ENCODE data around the gene KTN1. TPM values are rescaled to one million over a fixed set of nuclear protein-coding genes. Genes with fewer than 3 reads are reported as not detected.

The KTN1 gene
- total RNA-seq, 2 donors from 2014 or later: 173 to 176 TPM

DNA sequence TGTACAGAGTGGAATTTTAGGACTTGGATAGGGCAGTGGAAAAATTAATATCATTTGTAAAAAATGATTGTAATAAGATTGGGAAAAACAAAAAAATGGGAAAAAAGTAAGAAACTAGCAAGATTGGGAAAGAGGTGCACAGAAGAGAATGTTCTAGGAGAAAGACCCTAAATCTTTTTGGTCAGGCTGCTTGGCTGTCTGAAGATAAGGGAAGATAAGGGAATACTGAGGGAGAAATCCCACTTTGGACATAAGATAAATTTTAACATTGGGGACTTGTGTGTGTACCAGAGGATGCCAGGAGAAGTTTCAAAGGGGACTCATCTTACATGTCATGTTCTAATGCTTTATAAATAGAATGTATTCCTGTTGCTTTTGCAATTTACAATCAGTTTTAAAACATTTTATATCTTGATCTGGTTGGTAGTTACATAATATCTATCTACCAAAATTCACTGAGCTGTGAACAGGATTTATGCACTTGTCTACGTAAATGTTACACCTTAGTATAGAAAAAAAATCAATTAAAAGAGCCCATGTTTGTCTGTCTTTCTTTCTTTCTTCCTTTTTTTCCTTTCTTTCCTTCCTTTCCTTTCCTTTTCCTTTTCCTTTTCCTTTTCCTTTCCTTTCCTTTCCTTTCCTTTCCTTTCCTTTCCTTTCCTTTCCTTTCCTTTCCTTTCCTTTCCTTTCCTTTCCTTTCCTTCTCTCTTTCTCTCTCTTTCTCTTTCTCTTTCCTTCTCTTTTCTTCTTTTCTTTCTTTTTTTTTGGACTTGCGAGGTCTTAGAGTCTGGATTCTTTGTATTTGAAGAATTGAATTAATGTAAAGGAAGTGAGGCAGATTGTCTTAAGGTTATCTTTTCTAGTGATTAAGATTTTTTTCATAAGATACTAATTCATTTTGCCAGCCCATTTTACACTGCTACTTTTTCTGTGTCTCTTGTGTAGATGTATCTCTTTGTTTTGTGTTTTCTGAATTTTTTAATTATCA lies 66.1 kb downstream of the KTN1 start:
- ATAC-seq (no peak), DNase-seq (no peak)
- intact Hi-C loops (cut with DNase I): no loop called here

DNA sequence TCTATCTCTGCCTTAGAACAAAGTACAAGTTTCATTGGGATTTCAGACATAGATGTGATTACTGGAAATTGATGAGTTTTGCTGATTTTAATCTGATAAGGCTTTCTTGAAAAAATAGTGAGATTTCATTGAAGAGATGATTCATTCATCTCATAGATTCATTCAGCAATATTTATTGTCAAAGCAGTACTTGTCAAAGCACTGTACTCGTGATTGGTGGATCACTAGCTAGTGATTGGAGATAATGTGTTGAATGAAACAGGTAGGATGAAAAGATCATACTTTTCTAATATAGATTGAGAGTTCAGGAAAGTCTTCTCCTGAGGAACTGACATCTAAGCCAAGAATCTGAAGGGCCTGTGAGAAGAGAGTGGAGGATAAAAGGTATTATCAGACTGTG lies 71.0 kb downstream of the KTN1 start:
- ATAC-seq (no peak), DNase-seq (no peak)
- intact Hi-C loops (cut with DNase I): no loop called here

DNA sequence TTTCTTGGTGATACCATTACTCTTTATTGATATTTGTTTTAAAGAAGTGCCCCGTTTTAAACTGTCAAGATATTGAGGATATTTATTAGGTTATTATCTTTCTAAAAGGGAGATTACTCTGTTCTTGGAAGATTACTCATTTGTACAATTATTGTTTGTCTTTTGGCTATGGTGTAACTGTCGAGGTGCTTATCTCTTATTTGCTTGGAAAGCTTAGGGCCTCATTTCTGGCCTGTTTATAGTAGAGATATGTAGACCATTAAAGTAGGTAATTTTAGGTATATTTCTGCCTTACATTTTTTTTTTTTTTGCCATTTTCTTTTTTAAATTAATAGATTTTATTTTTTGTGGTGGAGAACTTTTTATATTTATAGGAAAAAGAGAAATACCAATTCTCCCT lies 74.2 kb downstream of the KTN1 start:
- ATAC-seq (peak in 1 of 2 donors; percentile 60), DNase-seq (no peak)
- intact Hi-C loops (cut with DNase I): no loop called here

DNA sequence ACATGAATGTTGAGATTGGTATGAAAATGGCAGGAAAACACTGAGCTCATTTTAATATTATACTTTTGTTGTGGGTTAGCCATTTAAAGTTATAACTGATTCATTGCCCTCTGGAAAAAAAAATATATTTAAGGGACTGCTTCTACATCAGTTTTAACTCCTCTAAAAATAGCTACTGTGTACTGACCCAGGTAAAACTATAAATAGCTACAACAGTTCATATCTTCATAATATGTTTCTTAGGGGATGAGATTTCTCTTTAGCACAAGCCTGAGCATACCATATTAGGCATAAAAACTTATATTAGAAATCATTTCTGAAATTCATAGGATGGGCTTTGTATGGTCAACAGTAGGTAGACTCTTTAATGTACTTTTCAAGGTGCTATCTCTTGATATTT lies 81.0 kb downstream of the KTN1 start:
- DNase-seq (no peak), ATAC-seq (no peak)
- intact Hi-C loops (cut with DNase I): no loop called here

DNA sequence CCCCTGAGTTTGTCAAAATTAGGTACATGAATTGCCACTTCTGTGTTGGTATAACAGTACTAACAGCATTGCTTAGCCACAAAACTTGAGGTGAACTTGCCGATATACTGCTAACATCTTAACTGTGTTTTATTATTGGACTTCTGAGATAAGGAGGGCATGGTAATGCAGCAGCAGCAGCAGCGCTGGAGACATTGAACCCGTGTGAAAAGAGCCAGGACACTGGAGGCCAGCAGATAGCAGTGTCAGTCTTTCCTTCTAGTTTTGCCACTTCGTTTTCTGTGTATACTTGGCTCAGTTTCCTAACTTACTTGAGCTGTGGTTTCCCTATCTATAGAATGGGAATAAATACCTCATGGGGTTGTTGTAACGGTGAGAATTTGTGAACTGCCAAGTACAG lies 82.7 kb downstream of the KTN1 start:
- peak in 1 of 2 donors; percentile 33 for ATAC-seq
- intact Hi-C loops (cut with DNase I): no loop called here
- no peak for DNase-seq

DNA sequence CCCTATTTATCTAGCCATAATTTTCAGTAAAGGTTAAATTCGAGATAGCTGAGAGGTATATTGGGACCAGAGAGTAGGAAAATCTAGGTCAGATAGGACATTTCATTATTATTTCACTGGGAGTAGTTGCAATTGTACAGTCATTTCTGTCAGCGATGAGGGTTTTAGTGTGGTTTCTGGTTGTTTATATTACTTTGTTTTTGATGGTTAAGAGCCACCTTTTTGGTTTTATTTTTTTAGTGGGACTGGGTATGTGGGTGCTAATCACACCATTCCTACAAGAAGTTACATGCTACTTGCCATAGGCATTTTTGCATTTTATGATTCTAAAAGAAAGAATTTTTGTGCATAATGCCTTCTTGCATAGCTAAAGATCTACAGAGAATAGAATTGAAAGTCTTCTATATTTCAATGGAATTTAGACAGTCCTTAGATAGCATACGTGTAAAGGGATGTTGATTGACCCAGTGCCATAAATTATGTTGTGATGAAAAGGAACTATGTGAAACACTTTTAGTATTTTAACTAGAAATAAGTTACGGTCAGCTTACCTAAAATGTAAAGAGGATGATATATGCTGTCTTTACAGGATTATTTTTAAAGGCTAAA lies 85.2 kb downstream of the KTN1 start:
- ATAC-seq (no peak), DNase-seq (no peak)
- intact Hi-C loops (cut with DNase I): no loop called here

DNA sequence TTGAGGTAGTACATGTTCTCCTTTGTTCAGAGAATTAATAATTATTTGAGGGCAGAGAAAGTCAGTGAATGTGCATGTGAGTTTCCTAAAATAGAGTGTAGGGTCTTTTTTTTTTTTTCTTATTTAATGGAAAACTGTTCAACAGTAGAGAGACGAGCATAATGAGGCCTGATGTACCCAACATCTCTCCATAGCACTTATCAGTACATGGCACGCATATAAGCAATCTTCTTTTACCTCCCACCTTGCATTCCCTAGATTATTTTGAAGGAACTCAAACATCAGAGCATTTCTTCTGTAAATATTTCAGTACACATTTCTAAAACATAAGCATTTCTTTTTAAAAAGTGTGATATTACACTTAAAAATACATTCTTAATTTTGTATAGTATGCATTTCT lies 87.8 kb downstream of the KTN1 start:
- no peak for DNase-seq
- intact Hi-C loops (cut with DNase I): no loop called here

DNA sequence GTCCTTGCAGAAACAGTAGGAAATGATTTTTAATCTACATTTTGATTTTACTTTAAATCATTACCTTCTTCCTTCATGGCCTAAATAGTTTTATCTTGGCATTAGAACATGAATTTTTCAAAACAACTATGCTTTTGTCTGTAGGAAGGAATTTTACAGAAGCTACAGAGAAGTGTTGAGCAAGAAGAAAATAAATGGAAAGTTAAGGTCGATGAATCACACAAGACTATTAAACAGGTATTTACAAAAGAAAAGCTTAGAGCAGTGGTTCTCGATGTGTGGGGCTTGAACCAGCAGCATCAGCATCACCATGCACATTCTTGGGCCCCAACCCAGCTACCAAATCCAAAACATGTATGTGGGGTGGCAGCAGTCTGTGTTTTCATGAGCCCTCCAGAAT lies 91.6 kb downstream of the KTN1 start:
- intact Hi-C loops (cut with DNase I): no loop called here
- no peak for DNase-seq
- no peak for ATAC-seq

More for the DNA sequence above, 87.8 kb downstream of the KTN1 start:
- no peak for ATAC-seq

DNA sequence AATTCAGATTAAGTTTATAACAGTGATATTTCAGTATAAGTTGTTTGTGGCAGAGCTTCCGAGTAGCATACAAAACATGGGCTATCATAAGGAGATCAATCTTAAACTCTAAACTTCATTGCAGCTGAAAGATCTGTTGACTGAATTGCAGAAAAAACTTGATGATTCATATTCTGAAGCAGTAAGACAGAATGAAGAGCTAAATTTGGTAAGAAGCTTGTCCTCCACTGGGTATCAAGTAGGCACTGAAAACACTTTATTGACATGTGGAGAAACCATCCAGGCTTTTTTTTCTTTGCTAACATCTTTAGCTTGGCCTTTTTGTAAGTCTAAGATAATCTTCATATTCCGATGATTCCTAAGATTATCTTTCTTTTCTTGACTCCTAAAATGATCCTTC lies 93.0 kb downstream of the KTN1 start:
- no peak for DNase-seq
- intact Hi-C loops (cut with DNase I): no loop called here
- ATAC-seq: no peak

DNA sequence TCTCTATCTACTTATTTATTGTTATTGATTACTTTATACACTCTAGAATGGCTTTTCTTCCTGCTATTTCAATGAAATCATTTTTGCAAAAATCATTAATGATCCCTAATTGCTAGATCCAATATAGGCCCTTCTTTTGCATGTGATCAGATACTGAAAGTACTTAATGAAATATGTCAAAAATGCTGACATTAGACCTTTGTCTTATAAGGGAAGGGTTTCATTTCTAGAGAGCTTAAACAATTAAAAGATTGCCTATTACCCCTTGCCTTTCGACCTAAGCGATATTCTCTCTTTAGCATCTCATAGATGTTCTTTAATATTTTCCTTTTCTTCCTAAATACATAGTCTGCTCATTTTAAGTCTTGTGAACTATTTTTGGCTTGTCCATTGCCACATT lies 101.1 kb downstream of the KTN1 start:
- no peak for ATAC-seq
- intact Hi-C loops (cut with DNase I): no loop called here

DNA sequence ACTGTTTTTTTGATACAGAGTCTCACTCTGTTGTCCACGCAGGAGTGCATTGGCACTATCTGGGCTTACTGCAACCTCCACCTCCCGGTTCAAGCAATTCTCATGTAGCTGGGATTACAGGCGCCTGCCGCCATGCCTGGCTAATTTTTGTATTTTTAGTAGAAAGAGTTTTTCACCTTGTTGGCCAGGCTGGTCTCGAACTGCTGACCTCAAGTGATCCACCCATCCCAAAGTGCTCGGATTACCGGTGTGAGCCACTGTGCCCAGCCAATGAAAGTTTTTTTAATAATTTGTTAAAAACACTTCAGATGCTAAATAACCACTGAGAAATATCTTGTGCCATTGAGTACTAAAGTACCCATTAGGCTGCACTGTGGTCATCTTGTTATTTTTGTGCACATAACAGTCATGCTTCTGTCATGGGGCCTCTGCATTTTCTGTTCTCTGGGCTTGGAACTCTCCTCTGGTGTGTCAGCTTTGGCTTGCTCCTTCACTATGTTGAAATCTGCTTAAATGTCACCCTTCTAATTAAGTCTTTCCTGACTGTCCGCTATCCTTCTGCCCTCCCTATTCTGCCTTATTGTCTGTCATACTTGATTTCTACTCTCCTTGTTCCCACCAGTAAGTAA lies 105.1 kb downstream of the KTN1 start:
- ATAC-seq (peak; percentile 44 to 66), DNase-seq (no peak)
- intact Hi-C loops (cut with DNase I): no loop called here

More for the DNA sequence above, 101.1 kb downstream of the KTN1 start:
- DNase-seq: no peak

DNA sequence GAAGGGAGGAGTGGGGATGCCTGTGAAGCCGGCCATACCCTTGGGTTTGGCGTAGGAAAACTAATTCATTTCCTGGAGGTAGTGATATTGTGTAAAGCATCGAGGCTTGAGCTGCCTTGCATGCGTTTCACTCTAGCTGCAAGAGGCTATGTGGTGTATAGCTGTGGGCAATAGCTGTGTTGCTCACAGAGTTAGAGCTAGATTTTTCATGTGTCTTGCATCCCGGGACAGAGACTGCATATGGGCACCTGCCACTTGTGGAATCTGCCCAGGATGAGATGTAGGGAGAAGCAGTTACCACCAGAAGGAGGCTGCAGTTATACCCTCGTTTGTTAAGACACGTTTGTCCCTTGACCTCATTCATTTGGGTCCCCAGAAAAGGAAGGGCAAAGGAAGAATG lies 106.7 kb downstream of the KTN1 start:
- ATAC-seq (no peak), DNase-seq (no peak)
- intact Hi-C loops (cut with DNase I): no loop called here

DNA sequence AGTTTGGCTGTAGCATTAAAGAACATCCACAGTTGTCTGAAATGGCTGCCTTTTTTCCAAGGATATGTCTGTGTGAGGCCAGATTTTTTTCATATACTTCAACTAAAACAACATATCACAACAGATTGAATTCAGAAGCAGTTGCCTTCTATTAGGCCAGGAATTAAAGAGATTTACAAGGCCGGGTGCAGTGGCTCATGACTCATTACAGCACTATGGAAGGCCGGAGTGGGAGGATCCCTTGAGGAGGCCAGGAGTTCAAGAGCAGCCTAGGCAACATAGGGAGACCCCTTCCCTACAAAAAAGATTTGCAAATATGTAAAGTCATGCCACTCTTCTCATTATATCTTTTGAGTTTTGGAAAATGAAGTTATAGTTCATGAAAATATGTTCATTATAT lies 108.6 kb downstream of the KTN1 start:
- ATAC-seq (no peak), DNase-seq (no peak)
- intact Hi-C loops (cut with DNase I): no loop called here

DNA sequence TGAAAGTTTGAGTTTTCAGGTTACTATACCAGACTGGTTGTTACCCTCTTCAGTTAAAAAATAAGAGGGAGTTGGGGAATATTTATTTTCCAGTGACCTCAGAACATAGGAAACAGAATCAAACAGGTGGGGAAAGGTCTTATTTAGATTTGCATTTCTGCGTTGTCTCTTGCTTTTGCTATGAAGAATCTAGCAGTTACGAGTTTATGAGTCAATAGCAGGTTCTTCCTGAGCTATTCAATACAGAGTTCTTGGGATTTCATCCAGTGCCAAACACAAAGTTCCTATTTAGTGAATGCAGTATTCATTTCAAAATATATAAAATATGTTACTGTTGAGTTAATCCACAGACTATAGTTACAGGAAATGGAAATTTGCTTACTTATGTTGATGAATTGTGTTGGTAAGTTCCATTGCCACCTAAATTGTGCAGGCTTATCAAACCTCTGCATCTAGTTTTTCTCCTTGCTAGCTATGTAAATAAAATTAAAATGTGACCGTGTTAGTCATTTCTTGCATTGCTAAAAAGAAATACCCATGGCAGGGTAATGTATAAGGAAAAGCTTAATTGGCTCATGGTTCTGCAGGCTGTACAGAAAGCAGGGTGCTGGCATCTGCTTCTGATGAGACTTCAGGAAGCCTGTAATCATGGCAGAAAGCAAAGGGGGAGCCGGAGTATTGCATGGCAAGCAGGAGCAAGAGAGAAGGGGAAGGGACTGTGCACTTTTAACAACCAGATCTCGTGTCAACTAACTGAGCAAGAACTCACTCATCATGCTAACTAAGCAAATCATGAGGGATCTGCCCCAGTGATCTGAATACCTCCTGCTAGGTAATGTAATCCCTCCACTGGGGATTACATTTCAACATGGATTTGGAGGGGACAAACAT lies 110.2 kb downstream of the KTN1 start:
- intact Hi-C loops (cut with DNase I): no loop called here
- ATAC-seq: no peak
- no peak for DNase-seq

DNA sequence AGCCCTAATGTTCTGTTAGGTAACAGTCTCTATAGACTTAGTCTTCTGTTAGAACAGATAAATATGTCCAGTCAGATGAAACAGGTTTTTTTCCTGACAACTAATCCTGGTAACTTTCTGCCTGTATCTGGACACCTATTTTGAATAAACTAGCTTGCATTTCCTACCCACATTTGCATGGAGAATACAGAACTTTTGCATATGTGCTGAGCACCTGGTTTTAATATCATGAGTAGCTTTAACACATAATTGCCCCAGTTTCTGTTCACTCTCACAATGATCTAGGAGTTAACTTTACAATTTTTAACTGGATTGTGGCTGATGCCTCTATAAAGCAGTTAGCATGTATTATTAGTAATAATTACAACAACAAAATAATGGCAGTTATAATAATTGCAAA lies 111.7 kb downstream of the KTN1 start:
- ATAC-seq (no peak), DNase-seq (no peak)
- intact Hi-C loops (cut with DNase I): no loop called here

DNA sequence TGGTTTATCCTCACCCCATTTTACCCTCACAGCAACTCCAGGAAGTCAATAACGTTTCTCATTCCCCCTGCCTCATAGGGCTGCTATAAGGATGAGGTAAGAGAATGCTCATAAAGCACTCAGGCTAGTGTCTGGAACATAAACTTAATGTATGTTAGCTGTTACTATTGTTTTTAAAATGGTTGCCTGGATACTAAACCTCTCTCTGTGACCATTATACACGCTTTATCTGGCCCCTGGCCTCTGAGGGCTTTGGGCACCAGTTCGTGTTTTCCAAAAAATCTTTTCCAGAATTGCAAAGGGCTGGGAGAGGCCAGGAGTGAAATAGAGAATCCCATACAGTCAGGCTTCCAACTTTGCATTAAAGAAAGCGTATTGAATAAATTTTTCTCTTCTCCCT lies 113.9 kb downstream of the KTN1 start:
- DNase-seq (no peak), ATAC-seq (no peak)
- intact Hi-C loops (cut with DNase I): no loop called here

DNA sequence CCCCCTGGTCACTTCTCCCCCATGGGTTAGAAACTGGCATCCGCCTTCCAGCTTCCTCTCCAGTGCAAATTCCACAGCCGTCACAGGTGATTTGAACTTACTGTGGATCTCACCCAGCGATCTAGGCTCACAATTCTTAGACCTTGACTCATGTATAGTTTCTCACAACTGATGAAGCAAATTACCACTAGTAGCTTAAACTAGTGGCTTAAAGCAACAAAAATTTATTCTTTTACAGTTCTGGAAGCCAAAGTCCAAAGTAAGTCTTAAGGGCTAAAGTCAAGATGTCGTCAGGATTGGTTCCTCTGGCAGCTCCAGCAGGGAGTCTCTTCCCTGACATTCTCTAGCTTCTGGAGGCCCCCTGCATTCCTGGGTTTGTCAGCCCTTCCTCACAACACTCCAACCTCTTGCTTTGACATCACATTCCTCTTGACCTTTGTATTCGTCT lies 117.4 kb downstream of the KTN1 start:
- ATAC-seq: no peak
- intact Hi-C loops (cut with DNase I): no loop called here
- DNase-seq: no peak

DNA sequence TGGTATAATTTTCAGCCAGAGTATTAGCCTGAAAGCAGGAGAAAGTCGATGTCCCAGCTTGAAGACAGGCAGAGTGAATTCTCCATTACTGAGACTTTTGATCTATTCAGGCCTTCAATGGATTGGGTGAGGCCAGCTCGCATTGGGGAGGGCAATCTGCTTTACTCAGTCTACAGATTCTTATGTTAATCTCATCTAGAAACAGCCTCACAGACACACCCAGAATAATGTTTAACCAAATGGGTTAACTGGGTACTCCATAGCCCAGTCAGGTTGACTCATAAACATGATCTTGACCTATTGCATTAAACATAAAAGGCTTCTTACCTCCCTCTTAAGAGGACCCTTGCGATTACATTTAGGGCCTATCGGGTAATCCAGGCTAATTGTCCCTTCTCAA lies 118.0 kb downstream of the KTN1 start:
- intact Hi-C loops (cut with DNase I): no loop called here
- DNase-seq (no peak), ATAC-seq (no peak)
